ENCODE data around the gene RASGRF2.

Gene RASGRF2

DNA sequence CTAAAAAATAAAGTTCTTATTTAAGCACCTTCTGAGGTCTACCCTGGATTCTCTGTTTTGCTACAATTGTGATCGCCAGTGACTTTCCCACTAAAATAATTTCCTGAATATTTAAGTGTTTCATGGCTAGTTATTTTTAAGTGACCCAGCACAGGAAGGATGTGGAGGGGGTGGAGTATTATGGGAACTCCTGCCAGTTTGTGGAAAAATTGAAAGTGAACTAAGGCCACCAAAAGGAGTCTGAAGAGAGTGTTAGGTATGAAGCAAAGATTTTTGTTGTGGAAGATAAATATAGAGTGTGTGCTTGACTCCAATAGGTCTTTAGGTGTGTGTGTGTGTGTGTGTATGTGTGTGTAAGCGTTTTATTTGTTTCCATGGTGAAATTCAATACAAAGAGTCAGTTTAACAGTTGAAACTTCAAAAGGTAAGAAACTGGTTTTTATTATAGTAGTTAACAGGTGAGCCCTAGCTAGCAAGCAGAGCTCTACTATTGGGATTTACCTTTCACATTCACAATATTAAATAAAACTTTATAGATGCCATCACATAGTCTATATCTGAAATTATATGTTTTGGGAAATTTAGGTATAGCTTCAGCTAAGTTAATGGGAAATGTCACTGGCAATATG, 25.6 kb downstream of the RASGRF2 start:
- no peak for DNase-seq (ENCODE audit: low read depth)
- no peak for TF ChIP-seq CTCF (IDR thresholded peaks at IDR 0.05; ENCODE audit: control insufficient read depth, insufficient read depth, low read depth, low read length, missing control alignments)
- H3K4me3 ChIP-seq (ENCODE audit: control insufficient read depth, low read depth, low read length), result no peak overlapping the region

GRCh38 chr5:80986382-80986781, 26.2 kb downstream of the RASGRF2 start:
- DNase-seq (ENCODE audit: low read depth), result no peak
- TF ChIP-seq CTCF (IDR thresholded peaks at IDR 0.05; ENCODE audit: control insufficient read depth, insufficient read depth, low read depth, low read length, missing control alignments), result no peak
- no peak overlapping the region for H3K4me3 ChIP-seq (ENCODE audit: control insufficient read depth, low read depth, low read length)

GRCh38 chr5:80987078-80987766, 27.1 kb downstream of the RASGRF2 start:
- H3K4me3 ChIP-seq (ENCODE audit: control insufficient read depth, low read depth, low read length), result no peak overlapping the region
- no peak for TF ChIP-seq CTCF (IDR thresholded peaks at IDR 0.05; ENCODE audit: control insufficient read depth, insufficient read depth, low read depth, low read length, missing control alignments)

DNA sequence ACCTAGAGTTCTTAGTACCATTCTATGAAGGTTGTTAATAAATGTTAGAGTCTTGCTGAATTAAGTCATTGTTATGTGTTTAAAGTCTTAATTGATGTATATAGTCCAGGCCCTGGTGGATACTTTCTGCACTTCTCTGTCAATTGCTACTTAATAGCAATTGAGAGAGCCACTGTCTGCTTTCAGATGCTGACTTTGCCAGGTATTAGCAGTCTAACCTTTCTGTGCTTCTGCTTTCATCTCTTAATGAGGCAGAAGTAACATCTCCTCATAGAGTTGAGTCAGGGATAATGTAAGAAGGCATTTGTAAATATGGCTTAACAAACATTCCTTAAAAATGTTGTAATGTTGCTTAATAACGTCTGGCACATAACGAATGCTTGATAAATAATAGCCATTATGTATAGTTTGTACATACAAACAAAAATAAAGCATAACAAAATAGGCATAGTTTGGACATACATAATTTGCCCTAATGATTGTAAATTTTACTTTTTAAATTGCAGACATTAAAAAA, 28.3 kb downstream of the RASGRF2 start:
- no peak for TF ChIP-seq CTCF (IDR thresholded peaks at IDR 0.05; ENCODE audit: control insufficient read depth, insufficient read depth, low read depth, low read length, missing control alignments)
- no peak for DNase-seq (ENCODE audit: low read depth)
- H3K4me3 ChIP-seq (ENCODE audit: control insufficient read depth, low read depth, low read length), result no peak overlapping the region

More at GRCh38 chr5:80987078-80987766, 27.1 kb downstream of the RASGRF2 start:
- no peak for DNase-seq (ENCODE audit: low read depth)

DNA sequence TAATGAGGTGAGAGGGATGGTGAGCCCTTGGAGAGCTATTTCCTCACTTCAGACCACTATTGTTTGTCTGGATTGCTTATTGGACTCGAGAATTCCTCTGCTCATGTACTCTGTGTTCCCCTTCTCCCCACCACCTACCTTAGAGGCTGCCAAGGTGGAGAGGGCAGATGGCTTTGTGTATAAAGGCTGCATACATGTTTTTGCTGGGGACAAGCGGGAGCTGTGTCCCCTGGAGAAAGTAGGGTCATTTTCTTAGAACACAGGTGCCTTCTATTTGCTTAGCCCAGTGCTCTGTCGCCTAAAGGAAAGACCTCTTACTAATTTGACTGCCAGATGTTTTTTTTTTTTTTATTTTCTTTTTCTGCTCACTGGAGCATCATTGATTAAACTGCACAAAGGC, 29.7 kb downstream of the RASGRF2 start:
- no peak overlapping the region for H3K4me3 ChIP-seq (ENCODE audit: control insufficient read depth, low read depth, low read length)
- no peak for DNase-seq (ENCODE audit: low read depth)
- TF ChIP-seq CTCF (IDR thresholded peaks at IDR 0.05; ENCODE audit: control insufficient read depth, insufficient read depth, low read depth, low read length, missing control alignments), result no peak

GRCh38 chr5:80990527-80990926, 30.4 kb downstream of the RASGRF2 start:
- H3K4me3 ChIP-seq (ENCODE audit: control insufficient read depth, low read depth, low read length), result no peak overlapping the region
- TF ChIP-seq CTCF (IDR thresholded peaks at IDR 0.05; ENCODE audit: control insufficient read depth, insufficient read depth, low read depth, low read length, missing control alignments), result no peak
- no peak for DNase-seq (ENCODE audit: low read depth)
